Suprapubic skin (tissue), 4 donors: ENCODE results near the gene PDE1C. TPM values are rescaled to one million over a fixed set of nuclear protein-coding genes. Genes with fewer than 3 reads are reported as not detected.

Experiments
- DNase-seq, 2 donors: peaks; one replicate each; pipeline ENCODE4 v3.0.0-alpha.2; 2019; ENCODE audit warnings: low spot score in 2 of 2
- H3K27ac ChIP-seq: fragments of 200-600 bp; sonication (generic); one replicate; pipeline ENCODE4 v1.5.1; 2019
- H3K27me3 ChIP-seq: fragments of 200-600 bp; sonication (generic); one replicate; pipeline ENCODE4 v1.5.1; 2019
- H3K36me3 ChIP-seq: fragments of 200-600 bp; sonication (generic); one replicate; pipeline ENCODE4 v1.5.1; 2019
- H3K4me1 ChIP-seq: fragments of 200-600 bp; sonication (generic); one replicate; pipeline ENCODE4 v1.5.1; 2019
- H3K4me3 ChIP-seq: fragments of 200-600 bp; sonication (generic); one replicate; pipeline ENCODE4 v1.5.1; 2019; ENCODE audit warnings: mild to moderate bottlenecking
- H3K9me3 ChIP-seq: fragments of 200-600 bp; sonication (generic); one replicate; pipeline ENCODE4 v1.5.1; 2019
- CTCF ChIP-seq, 2 donors: fragments of 200-600 bp in 1 of 2; fragments of 450-650 bp in 1 of 2; sonication (generic) in 1 of 2; IDR thresholded peaks; one replicate each; pipeline ENCODE4 v1.5.1; 2016 to 2019; ENCODE audit warnings: antibody characterized with exemption in 2 of 2, mild to moderate bottlenecking in 1 of 2, moderate library complexity in 1 of 2
- EP300 ChIP-seq: sonication (generic); formaldehyde crosslinking; IDR thresholded peaks from one replicate; pipeline ENCODE4 v1.6.1; 2017; ENCODE audit warnings: antibody characterized with exemption
- POLR2A ChIP-seq, 2 donors: fragments of 450-650 bp; IDR thresholded peaks; one replicate each; pipeline ENCODE4 v1.6.1; 2017; ENCODE audit warnings: antibody characterized with exemption in 2 of 2, mild to moderate bottlenecking in 2 of 2, moderate library complexity in 2 of 2
- POLR2AphosphoS5 ChIP-seq, 3 donors: sonication (generic); formaldehyde crosslinking; IDR thresholded peaks; one replicate each; pipeline ENCODE4 v1.6.1; 2017; ENCODE audit warnings: antibody characterized with exemption in 3 of 3
- WGBS: methylation state at CpG from one replicate; pipeline ENCODE4 v1.1.5; 2018; 5-methylcytosine and 5-hydroxymethylcytosine counted together
- total RNA-seq, 4 donors: library from RNA; depleted of rRNA; stranded (reverse); fragments of >200 nt; gene quantifications; one replicate each; pipeline ENCODE4 v1.1.0, GENCODE V29; 2016

PDE1C gene
- total RNA-seq, 4 donors from 2014 or later, result 0.64 to 1.8 (median 0.83) TPM

- TF ChIP-seq EP300 (no peak), POLR2AphosphoS5 (IDR thresholded peaks at IDR 0.05) (no peak), CTCF (IDR thresholded peaks at IDR 0.05) (no peak), POLR2A (IDR thresholded peaks at IDR 0.05) (no peak)
- 78% methylated on average over 3 of the region's 3 CpGs for WGBS
Observed at GRCh38 chr7:31893365-31893764, 176.8 kb downstream of the PDE1C start.

DNA sequence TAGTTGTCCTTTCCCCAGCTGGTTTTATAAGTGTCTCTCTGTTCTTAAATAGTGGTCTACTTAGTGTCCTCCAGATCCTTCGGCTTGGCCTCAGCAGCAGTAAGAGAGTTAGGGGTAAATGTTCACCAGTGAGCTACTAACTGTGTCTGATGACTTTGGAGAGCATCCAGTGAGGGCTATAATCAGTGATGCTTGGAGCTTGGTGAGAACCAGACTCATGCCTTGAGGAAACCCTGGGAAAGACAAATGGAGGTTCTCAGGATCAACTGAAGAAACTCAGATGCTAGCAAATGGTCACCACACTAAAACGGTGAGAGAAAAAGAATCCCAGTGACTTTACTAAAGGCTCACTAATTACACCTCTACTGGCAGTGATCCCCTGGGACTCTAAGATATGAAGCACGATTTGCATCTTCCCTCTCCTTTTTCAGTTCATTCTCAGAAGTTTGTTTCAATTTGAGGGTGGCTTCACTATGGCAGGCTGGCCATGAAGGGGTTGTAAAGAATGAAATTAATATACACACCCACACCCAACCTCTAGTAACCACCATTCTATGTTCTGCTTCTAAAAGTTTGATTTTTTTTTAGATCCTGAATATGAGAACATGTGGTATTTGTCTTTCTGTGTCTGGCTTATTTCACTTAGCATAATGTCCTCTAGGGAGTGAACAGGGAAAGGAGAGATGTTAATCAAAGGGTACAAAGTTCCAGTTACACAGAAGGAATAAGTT lies 177.9 kb downstream of the PDE1C start:
- no peak overlapping the region for H3K4me3 ChIP-seq
- TF ChIP-seq CTCF (IDR thresholded peaks at IDR 0.05) (no peak), POLR2A (IDR thresholded peaks at IDR 0.05) (no peak), POLR2AphosphoS5 (IDR thresholded peaks at IDR 0.05) (no peak), EP300 (no peak)
- H3K27ac ChIP-seq, result no peak overlapping the region
- 67% methylated on average over 3 of the region's 3 CpGs for WGBS
- H3K36me3 ChIP-seq, result no peaks in the 10 kb centered on the region
- H3K9me3 ChIP-seq, result no peaks in the 10 kb centered on the region
- no peaks in the 10 kb centered on the region for H3K27me3 ChIP-seq
- no peaks in the 10 kb centered on the region for H3K4me1 ChIP-seq
- DNase-seq, result no peak

More at GRCh38 chr7:31893365-31893764, 176.8 kb downstream of the PDE1C start:
- H3K27ac ChIP-seq, result no peak overlapping the region
- no peaks in the 10 kb centered on the region for H3K36me3 ChIP-seq
- no peak for DNase-seq
- no peak overlapping the region for H3K4me3 ChIP-seq
- no peaks in the 10 kb centered on the region for H3K9me3 ChIP-seq
- no peaks in the 10 kb centered on the region for H3K27me3 ChIP-seq
- H3K4me1 ChIP-seq, result no peaks in the 10 kb centered on the region

GRCh38 chr7:31890766-31891165 lies 179.4 kb downstream of the PDE1C start:
- Histone ChIP-seq H3K36me3 (no peaks in the 10 kb centered on the region), H3K4me1 (no peaks in the 10 kb centered on the region), H3K27me3 (no peaks in the 10 kb centered on the region), H3K4me3 (no peak overlapping the region), H3K9me3 (no peaks in the 10 kb centered on the region), H3K27ac (no peak overlapping the region)
- DNase-seq, result no peak
- WGBS, result 63% methylated on average over 3 of the region's 3 CpGs
- TF ChIP-seq POLR2A (IDR thresholded peaks at IDR 0.05), result no peak
- TF ChIP-seq CTCF (IDR thresholded peaks at IDR 0.05), result no peak
- TF ChIP-seq POLR2AphosphoS5 (IDR thresholded peaks at IDR 0.05), result no peak
- TF ChIP-seq EP300, result no peak

DNA sequence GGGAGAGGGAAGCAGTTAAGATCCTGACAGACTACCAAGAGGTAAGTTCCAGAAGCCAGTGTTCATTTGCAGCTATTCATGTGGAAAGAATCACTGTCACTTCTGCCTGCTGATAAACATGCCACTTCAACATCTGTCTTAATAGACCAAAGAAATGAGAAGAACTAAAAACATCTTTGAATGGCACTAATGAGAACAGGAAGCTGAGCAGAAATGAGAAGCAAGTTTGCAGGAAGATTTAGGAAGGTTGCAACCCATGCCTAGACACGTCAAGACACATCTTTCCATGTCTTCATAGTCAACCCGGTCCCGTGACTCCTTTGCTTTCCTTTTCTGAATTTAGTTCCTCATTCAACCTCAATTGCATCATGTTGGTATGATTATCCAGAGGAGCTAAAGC lies 180.0 kb downstream of the PDE1C start:
- DNase-seq, result no peak
- TF ChIP-seq CTCF (IDR thresholded peaks at IDR 0.05), result no peak
- no peak for TF ChIP-seq POLR2AphosphoS5 (IDR thresholded peaks at IDR 0.05)
- no peak for TF ChIP-seq POLR2A (IDR thresholded peaks at IDR 0.05)
- no peak for TF ChIP-seq EP300
- Histone ChIP-seq H3K4me1 (no peaks in the 10 kb centered on the region), H3K9me3 (no peaks in the 10 kb centered on the region), H3K27ac (no peak overlapping the region), H3K4me3 (no peak overlapping the region), H3K27me3 (no peaks in the 10 kb centered on the region), H3K36me3 (no peaks in the 10 kb centered on the region)
- WGBS, result 5% methylated on average over 3 of the region's 3 CpGs

DNA sequence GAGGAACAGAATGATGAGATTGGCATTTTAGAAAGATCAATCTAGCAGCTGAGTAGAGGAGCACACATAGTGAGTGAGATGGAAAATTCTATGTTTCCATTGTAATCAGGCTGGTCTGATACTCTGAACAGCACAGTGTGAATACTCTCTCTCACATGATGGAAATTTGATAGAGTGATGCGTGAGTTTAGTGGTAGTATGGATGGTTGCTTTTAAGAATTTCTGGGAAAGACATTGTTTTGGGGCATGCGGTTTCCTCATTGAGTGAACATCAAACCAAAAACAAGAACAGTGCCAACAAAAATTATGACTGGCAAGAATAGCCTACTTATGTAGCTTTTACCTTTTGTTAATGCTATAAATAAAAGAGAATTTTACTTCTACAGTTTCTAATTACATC lies 183.2 kb downstream of the PDE1C start:
- H3K27me3 ChIP-seq, result no peaks in the 10 kb centered on the region
- no peaks in the 10 kb centered on the region for H3K36me3 ChIP-seq
- no peaks in the 10 kb centered on the region for H3K9me3 ChIP-seq
- TF ChIP-seq EP300, result no peak
- no peak for TF ChIP-seq CTCF (IDR thresholded peaks at IDR 0.05)
- TF ChIP-seq POLR2AphosphoS5 (IDR thresholded peaks at IDR 0.05), result no peak
- no peak for TF ChIP-seq POLR2A (IDR thresholded peaks at IDR 0.05)
- H3K4me3 ChIP-seq, result no peak overlapping the region
- H3K27ac ChIP-seq, result no peak overlapping the region
- DNase-seq, result no peak
- H3K4me1 ChIP-seq, result no peaks in the 10 kb centered on the region
- WGBS, result 92% methylated on average over 2 of the region's 2 CpGs
